Left colon (tissue), 2 donors: ENCODE data around the gene SCFD1. TPM values are rescaled to one million over a fixed set of nuclear protein-coding genes. Genes with fewer than 3 reads are reported as not detected.
"Not testable (repeated sequence)": the region's sequence is repeated elsewhere in the genome, so short reads cannot be mapped to it uniquely, and the experiment has no call there.

Experiments
- ATAC-seq: fragments of 200-7000 bp; cut with Tn5 transposase; one replicate; pipeline ENCODE4 v1.9.1; 2020; ENCODE audit warnings: mild to moderate bottlenecking, moderate library complexity
- DNase-seq, 2 donors: peaks; one replicate each; pipeline ENCODE4 v3.0.0-alpha.2; 2020
- intact Hi-C, 2 donors: fragments of 100-400 bp; cut with DNase I in 1 of 2; cut with micrococcal nuclease in 1 of 2; formaldehyde crosslinking; loops; one replicate each; pipeline versions ENCODE4 v1.11.2 to v1.14.0; 2022; cut with DNase I, micrococcal nuclease
- total RNA-seq, 2 donors: library from RNA; stranded (reverse); fragmentation: NEBNext Ultra II Directional; extraction: Animal tissue kit (Norgen Biotek cat#: 25700); gene quantifications; one replicate each; pipeline ENCODE4 v1.2.1, GENCODE V29; 2021
- donor health status: DM: no; HTN: no; CAD: no.
- donor health status: DM: yes; HTN: yes; CAD: no.

The SCFD1 gene
- total RNA-seq, 2 donors from 2014 or later: 77.8 to 79.1 TPM

DNA sequence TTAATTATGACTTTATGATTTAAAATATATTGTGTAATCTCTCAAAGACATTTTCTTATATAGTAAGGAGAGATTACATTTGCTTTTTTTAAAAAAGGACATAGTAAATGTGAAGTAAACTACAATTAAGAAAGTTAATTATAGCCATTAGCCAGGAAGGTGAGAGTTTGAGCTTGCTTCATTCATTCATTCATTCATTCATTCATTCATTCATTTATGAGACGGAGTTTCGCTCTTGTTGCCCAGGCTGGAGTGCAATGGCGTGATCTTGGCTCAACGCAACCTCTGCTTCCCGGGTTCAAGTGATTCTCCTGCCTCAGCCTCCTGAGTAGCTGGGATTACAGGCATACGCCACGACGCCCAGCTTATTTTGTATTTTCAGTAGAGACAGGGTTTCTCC lies 17.4 kb upstream of the SCFD1 start:
- DNase-seq, intact Hi-C loops, ATAC-seq: not testable (repeated sequence)

DNA sequence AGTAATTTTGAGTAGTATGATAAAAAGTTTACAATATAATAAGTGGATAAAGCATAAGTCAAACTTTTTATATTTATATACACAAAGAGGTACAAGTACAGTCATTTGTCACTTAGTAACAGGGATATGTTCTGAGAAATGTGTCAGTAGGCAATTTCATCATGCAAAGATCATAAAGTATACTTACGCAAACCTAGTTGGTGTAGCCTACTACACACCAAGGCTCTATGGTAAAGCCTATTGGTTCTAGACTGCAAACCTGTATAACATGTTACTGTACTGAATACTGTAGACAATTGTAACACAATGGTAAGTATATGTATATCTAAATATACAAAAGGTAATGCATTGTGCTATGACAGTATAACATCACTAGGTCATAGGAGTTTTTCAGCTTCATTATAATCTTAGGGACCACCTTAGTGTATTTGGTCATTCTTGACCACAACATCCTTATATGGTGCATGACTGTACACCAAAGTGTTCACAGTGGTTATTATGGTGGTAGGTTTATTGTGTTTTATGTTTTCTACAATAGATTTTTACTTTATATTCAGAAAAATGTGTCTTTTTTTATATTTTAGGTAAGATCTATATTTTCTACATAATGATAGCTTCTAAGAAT lies 14.9 kb upstream of the SCFD1 start:
- intact Hi-C loops: no loop called here
- no peak for DNase-seq
- ATAC-seq: peak; percentile 35

DNA sequence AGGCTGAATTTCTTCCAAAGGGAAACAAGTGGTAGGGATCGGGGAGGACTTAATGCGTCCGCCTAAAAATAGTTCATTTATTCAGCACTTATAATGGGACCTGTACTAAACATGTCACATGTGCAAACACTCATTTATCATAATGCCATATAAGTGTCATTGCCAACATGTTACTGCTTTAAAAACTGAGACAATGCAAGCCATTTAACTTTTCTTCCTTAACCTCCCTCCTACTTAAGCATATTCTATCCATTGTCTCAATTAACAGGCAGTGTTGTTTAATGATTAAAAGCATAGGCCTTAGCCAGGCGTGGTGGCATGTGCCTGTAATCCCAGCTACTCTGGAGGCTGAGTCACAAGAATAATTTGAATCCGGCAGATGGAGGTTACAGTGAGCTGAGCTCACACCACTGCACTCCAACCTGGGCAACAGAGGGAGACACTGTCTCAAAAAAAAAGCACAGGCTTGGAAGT lies 13.5 kb upstream of the SCFD1 start:
- intact Hi-C loops: no loop called here
- peak; percentile 79 for ATAC-seq
- DNase-seq: peak; percentile 13 to 30

DNA sequence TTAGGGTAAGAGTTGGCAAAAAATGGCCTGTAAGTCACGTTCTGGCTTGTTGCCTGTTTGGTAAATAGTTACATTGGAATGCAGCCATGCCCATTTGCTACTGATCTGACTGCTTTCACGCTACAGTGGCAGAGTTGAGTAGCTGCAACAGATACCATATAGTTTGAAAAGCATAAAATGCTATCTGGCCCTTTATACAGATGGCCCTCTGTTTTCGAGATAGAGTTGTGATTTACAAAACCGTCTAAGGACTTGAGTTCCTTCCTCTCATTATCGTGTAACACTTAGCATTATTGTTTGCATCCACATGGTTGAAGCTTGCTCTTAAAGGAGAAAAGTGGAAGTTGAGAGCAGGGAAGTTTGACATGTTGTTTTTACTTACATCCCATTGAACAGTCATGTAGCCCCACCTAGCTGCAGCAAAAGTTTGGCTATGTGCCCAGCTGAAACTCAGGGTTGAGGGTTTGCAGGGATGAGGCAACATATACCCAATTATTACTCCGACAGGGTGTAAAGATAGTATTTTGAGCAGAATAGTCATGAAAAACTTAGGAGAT lies 11.3 kb upstream of the SCFD1 start:
- ATAC-seq (peak; percentile 75), DNase-seq (peak; percentile 57 to 69)
- intact Hi-C loops: no loop called here

DNA sequence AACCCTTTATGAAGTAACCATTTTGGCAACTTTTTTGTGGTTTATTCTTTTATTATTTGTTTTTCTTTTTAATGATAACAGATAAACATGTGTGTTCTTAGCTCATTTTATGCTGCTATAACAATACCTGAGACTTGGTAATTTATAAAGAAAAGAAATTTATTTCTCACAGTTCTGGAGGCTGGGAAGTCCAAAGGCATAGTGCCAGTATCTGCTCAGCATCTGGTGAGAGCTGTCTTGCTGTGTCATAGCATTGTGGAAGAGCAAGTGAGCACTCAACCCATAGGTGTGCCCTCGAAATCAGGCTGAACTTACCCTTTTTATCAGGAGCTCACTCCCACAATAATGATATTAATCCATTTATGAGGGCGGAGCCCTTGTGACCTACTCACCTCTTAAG lies 8.0 kb upstream of the SCFD1 start:
- DNase-seq (no peak), ATAC-seq (no peak)
- intact Hi-C loops: no loop called here

DNA sequence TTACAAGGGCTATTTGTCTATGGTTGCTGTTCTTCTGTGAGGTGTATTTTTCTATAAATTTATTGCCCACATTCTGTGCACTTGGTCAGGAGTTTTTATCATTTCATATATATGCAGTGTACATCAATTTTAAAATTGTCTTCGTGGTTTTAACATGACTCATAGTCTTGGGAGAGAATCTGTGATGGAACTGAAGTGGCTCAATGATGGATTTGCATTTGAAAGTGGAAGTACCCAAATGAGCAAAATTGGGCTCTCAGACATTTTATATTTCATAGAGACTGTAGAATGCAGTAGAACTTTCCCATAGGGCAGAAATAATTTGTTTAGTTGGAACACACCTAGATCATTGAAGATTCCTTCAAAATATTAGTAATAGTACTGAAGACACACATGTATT lies 1.9 kb upstream of the SCFD1 start:
- intact Hi-C loops: no loop called here
- DNase-seq (no peak), ATAC-seq (no peak)

DNA sequence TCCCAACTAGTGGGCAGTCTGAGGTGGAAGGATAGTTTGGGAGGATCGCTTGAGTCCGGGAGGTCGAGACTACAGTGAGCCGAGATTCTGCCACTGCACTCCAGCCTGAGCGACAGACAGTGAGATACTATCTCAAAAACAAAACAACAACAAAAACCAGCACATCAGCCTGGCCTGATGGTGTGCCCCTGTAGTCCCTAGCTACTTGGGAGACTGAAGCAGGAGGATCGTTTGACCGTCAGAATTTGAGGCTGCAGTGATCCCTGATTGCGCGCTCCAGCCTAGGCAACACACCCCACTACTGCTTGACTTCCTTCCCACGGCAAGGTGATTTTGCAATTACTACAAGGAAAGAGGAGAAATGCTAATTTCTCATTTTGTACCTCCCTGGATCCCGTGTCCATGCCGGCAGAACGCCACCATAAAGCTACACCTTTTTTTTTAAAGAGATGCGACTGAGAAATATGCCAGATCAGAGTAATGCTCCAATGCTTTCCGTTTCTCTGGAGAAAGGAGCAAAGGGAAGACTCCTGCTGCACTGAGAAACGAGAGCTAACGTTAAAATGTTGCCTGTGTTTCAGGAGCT lies 672 bp upstream of the SCFD1 start:
- DNase-seq (peak; percentile 36 to 41), ATAC-seq (peak; percentile 48)
- intact Hi-C loops: no loop called here

DNA sequence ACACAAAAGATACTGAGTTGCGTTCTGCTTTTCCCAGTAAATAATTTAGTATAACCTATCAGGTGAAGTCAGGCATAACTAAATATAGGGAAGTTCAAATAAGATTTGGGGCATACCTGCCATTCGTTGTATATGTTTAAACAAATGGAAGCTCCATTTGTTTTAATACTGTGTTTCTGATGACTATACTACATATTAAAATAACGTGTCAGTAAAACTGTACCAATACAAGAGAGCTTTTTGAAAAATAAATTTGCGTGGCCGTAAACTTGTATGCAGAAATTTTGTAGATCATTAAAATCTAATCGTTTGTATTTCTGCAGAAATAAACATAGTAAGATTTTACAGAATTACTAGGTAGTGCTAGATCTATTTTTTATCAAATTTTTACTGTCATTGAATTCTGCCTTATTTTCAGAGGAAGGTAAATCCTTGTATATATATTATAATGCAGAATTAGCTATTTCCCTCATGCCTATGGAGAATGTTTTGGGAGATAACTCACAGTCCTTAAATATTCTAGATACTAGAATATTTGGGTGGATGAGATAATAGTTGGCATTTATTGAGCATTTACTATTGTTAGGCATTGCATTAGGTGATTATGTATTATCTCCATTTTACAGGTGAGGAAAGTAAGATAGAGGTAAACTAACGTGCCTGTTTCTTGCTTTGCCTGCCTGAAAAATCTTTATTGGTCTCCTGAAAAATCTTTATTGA lies 1.5 kb downstream of the SCFD1 start:
- no peak for DNase-seq
- intact Hi-C loops: no loop called here

DNA sequence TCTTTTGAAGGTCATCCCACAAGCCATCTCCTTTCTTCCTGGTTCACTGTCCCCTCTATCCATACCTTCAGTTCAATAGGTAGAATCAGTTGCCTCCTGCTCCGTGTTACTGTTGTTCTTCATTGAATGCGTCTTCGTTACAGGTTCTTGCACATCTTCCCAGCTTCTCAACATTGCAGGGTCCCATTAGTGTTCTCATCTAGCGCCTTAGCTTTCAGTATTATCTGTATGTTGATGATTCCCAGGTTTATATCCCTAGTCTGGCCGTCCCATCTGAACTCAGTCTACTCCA lies 2.0 kb downstream of the SCFD1 start:
- DNase-seq (no peak), ATAC-seq (no peak)
- intact Hi-C loops: no loop called here

More for the DNA sequence above, 1.5 kb downstream of the SCFD1 start:
- no peak for ATAC-seq

DNA sequence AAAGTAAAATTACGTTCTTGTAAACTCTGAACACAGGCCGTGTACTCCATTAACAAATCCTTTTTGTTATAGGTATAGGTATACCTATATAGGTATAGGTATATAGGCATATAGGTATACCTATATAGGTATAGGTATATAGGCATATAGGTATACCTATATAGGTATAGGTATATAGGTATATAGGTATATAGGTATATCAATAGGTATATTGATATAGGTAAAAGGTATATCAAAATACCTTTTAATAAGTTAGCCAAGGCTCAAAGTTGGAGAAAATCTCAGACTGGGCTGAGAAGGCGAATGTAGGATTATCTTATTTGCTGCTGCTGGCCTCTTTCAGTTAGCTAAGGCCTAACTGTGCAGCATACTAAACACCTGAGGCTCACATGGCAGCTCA lies 3.4 kb downstream of the SCFD1 start:
- intact Hi-C loops: no loop called here
- no peak for DNase-seq
- ATAC-seq: no peak

DNA sequence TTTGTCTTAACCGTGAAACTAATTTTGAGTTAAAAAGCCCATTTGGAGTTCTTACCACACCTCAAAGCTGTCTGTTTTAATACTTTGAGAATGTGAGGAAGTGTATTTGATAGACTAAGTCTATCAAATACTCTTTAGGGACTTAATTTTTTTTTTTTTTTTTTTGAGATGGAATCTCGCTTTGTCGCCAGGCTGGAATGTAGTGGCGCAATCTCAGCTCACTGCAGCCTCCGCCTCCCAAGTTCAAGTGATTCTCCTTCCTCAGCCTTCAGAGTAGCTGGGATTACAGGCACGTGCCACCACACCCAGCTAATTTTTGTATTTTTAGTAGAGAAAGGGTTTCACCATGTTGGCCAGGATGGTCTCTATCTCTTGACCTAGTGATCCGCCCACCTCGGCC lies 7.3 kb downstream of the SCFD1 start:
- ATAC-seq, DNase-seq, intact Hi-C loops: not testable (repeated sequence)

DNA sequence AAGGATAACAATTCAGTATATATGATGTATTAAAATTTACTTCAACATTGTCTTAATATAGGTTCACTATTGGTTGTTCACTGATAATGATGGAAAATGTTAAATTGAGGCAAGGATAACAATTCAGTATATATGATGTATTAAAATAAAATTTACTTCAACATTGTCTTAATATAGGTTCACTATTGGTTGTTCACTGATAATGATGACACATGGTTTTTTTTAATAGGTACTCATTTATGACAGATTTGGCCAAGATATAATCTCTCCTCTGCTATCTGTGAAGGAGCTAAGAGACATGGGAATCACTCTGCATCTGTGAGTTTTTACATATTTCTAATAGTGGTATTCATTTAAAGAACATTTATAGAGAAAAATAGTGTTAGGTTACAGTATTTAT lies 8.1 kb downstream of the SCFD1 start:
- no peak for DNase-seq
- ATAC-seq: no peak
- intact Hi-C loops: no loop called here

DNA sequence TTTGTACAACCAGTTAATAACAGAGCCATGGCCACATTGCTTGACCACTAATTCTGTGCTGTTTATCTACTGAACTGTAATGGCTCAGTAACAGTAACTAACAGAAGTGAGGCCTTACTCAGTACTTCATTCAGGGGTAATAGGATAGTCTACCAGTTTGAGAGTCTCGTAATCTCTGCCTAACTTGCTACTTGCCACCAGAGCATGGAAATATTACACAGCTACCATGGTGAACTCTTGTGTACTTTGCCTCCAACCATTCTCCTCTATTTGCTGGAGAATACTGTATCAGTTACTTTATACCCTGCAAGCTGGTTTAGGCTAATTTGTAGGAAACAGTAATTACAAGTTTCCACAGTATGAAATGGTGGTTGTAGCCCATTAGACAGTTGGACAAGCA lies 10.6 kb downstream of the SCFD1 start:
- no peak for DNase-seq
- intact Hi-C loops: no loop called here
- ATAC-seq: no peak

DNA sequence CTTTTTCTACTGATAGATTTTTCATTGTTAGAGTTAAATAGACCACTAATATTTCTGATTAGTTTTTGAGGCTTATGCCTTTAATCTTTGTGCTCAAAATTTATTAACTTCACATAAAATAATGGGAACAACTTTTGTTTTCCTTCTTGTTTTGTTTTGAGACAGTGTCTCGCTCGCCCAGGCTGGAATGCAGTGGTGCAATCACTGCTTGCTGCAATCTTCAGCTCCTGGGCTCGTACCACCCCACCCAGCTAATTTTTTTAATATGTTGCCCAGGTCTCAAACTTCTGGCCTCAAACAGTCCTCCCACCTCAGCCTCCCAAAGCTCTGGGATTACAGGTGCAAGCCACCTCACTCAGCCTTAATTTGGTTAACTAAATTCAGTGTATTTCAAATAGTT lies 16.8 kb downstream of the SCFD1 start:
- ATAC-seq: no peak
- DNase-seq: no peak
- intact Hi-C loops: no loop called here

DNA sequence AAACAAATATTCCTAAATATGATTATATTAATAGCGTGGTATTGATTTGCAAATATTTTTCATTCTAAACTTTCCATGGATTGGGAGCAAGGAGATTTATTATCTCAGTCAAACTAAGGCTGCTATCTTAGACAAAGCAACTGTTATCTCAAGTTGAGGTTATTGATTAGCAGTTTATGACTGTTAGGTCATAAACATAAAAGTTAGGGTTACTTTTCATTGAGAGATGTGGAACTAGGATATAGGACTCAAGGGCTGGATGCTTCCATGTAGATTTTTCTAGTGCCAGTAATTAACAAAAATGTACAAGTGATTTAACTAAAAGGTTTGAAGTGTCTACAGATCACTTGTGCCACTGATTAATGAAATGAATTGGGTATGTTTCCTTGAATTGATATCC lies 19.1 kb downstream of the SCFD1 start:
- no peak for DNase-seq
- peak; percentile 96 for ATAC-seq
- intact Hi-C loops: no loop called here

DNA sequence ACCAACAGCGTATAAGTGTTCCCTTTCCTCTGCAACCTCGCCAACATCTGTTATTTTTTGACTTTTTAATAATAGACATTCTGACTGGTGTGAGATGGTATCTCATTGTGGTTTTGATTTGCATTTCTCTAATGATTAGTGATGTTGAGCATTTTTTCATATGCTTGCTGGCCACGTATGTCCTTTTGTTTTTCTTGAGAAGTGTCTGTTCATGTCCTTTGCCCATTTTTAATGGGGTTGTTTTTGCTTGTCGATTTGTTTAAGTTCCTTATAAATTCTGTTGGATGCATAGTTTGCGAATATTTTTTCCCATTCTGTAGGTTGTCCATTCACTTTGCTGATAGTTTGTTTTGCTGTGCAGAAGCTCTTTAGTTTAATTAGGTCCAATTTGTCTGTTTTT lies 22.3 kb downstream of the SCFD1 start:
- DNase-seq, ATAC-seq, intact Hi-C loops: not testable (repeated sequence)

DNA sequence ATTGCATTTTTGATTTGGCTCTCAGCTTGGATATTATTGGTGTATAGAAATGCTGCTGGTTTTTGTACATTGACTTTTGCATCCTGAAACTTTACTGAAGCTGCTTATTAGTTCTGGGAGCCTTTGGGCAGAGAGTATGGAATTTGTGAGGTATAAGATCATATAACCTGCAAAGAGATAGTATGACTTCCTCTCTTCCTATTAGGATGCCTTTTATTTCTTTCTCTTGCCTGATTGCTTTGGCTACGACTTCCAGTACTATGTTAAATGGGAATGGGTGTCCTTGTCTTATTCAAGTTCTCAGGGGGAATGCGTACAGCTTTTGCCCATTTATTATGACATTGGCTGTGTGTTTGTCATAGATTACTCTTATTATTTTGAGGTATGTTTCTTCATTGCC lies 23.5 kb downstream of the SCFD1 start:
- ATAC-seq (no peak), DNase-seq (no peak)
- intact Hi-C loops: no loop called here

DNA sequence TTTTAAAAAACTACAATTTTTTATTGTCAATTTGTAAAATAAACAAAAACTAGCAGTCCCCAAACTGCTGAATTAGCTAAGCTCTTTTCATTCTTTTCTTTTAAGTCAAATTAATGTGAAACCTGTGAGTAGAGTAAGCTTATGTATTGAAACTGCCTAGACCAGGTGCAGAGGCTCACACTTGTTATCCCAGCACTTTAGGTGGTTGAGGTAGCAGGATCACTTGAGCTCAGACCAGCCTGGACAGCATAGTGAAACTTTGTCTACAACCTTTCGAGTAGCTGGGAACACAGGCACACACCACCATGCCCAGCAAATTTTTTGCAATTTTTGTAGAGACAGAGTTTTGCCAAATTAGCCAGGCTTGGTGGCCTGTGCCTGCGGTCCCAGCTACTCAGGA lies 26.4 kb downstream of the SCFD1 start:
- no peak for ATAC-seq
- no peak for DNase-seq
- intact Hi-C loops: no loop called here

DNA sequence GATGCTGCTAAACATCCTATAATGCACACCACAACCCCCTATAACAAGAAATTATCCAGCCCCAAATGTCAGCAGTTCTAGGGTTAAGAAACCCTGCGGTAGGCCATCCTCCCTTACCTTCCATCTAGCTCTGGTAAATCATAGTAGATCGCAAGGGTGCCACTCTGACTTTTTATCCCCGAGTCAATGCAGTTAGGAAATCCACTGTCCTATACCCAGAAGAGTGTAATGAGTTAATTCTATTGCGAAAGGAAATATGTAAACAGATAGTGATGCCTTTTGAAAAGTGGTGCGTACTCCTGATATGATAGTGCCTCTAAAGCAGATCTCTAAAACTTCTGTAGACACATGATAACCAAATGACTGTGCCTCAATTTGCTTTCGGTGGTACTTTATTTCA lies 29.8 kb downstream of the SCFD1 start:
- intact Hi-C loops: no loop called here
- DNase-seq (no peak), ATAC-seq (no peak)

DNA sequence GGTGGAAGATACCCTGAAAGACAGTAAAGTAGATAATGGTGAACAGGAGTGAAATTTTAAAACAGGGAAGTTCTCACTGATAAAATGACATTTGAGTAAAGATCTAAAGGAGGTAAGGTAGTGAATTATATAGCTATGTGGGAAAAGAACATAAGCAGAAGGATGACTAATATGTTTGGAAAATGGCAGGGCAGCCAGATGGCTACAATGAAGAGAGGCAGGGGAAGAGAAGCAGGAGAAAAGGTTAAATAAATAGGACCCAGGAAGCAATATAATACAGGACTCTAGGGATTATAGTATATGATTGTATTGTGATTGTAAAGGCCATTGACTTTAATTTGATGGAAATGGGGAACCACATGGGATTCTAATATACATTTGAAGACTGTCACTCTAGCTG lies 33.0 kb downstream of the SCFD1 start:
- ATAC-seq (peak; percentile 88), DNase-seq (no peak)
- intact Hi-C loops: no loop called here
